HepG2 (cell line): ENCODE measurements around the gene ABHD15. TPM values are rescaled to one million over a fixed set of nuclear protein-coding genes. Genes with fewer than 3 reads are reported as not detected.
A peak's percentile ranks its signal among the peaks of the same experiment; 100 is the strongest.

Experiments
- AGO1 ChIP-seq: fragments of 200-400 bp; formaldehyde crosslinking; IDR thresholded peaks from 2 replicates; pipeline ENCODE4 v1.6.1; 2017; ENCODE audit warnings: mild to moderate bottlenecking, low read depth, low read length, moderate library complexity; ENCODE audit not compliant: poor library complexity, severe bottlenecking
- BORCS8-MEF2B ChIP-seq: sonication (generic); formaldehyde crosslinking; IDR thresholded peaks from 2 replicates; pipeline ENCODE4 v1.8.0; 2022; ENCODE audit warnings: mild to moderate bottlenecking, missing genetic modification reagents
- CSRNP1 ChIP-seq: sonication (generic); formaldehyde crosslinking; IDR thresholded peaks from 2 replicates; pipeline ENCODE4 v1.8.1; 2023; ENCODE audit warnings: mild to moderate bottlenecking, missing genetic modification reagents
- FOXM1 ChIP-seq: sonication (generic); formaldehyde crosslinking; IDR thresholded peaks from 2 replicates; pipeline ENCODE4 v1.5.0; 2020; ENCODE audit warnings: missing genetic modification reagents
- IRX3 ChIP-seq: sonication (generic); formaldehyde crosslinking; IDR thresholded peaks from 2 replicates; pipeline ENCODE4 v1.8.1; 2023; ENCODE audit warnings: mild to moderate bottlenecking, low read depth, missing genetic modification reagents, borderline replicate concordance
- MTF1 ChIP-seq: sonication (generic); formaldehyde crosslinking; IDR thresholded peaks from 2 replicates; pipeline ENCODE4 v1.5.0; 2020; ENCODE audit warnings: missing genetic modification reagents
- NR2F2 ChIP-seq: IDR thresholded peaks from 2 replicates; pipeline ENCODE4 v1.6.1; 2012; ENCODE audit warnings: low read depth, inconsistent platforms, borderline replicate concordance
- SALL2 ChIP-seq: sonication (generic); formaldehyde crosslinking; IDR thresholded peaks from 2 replicates; pipeline ENCODE4 v1.8.1; 2023; ENCODE audit warnings: mild to moderate bottlenecking, missing genetic modification reagents, inconsistent platforms
- SATB2 ChIP-seq: sonication (generic); formaldehyde crosslinking; IDR thresholded peaks from 2 replicates; pipeline ENCODE4 v1.5.0; 2020; ENCODE audit warnings: missing genetic modification reagents
- SSRP1 ChIP-seq: IDR thresholded peaks from 2 replicates; pipeline ENCODE4 v1.6.1; 2016; ENCODE audit warnings: control low read depth
- ZNF407 ChIP-seq: sonication (generic); formaldehyde crosslinking; IDR thresholded peaks from one replicate; pipeline ENCODE4 v1.5.1; 2020; ENCODE audit warnings: mild to moderate bottlenecking, missing genetic modification reagents; ENCODE audit errors: not compliant biosample characterization
- ZNF484 ChIP-seq: sonication (generic); formaldehyde crosslinking; IDR thresholded peaks from 2 replicates; pipeline ENCODE4 v1.5.1; 2020; ENCODE audit warnings: mild to moderate bottlenecking, low read depth, missing genetic modification reagents, borderline replicate concordance
- ZNF598 ChIP-seq: sonication (generic); formaldehyde crosslinking; IDR thresholded peaks from 2 replicates; pipeline ENCODE4 v1.5.1; 2020; ENCODE audit warnings: mild to moderate bottlenecking, missing genetic modification reagents, borderline replicate concordance
- ZSCAN25 ChIP-seq: sonication (generic); formaldehyde crosslinking; IDR thresholded peaks from 2 replicates; pipeline ENCODE4 v1.8.0; 2022; ENCODE audit warnings: mild to moderate bottlenecking, missing genetic modification reagents
- polyA plus RNA-seq, 8 experiments: library from polyadenylated mRNA; depleted of rRNA in 3 of 8; stranded (reverse) in 7 of 8; unstranded in 1 of 8; fragments of >200 nt; fragmentation: Illumina TruSeq in 4 of 8; extraction: Trizol in 4 of 8; gene quantifications; 2 replicates each; pipeline versions ENCODE4 v1.2.1 to v1.2.3, GENCODE V29; 2011 to 2016; ENCODE audit warnings: low read depth in 4 of 8, missing spikeins in 1 of 8, mixed read lengths in 1 of 8; ENCODE audit not compliant: insufficient read depth in 1 of 8
- total RNA-seq, 5 experiments: library from RNA; depleted of rRNA; stranded (reverse); fragments of >200 nt; fragmentation: Illumina TruSeq; extraction: Trizol; gene quantifications; 2 replicates each; pipeline ENCODE4 v1.2.3, GENCODE V29; 2016; ENCODE audit warnings: low read depth in 1 of 5
- TF ChIP-seq, protein P1 (sequence below): sonication (generic); formaldehyde crosslinking; IDR thresholded peaks from 2 replicates; pipeline ENCODE4 v1.5.1; 2020; ENCODE audit warnings: missing genetic modification reagents, mild to moderate bottlenecking, borderline replicate concordance
- TF ChIP-seq, protein P2 (sequence below): IDR thresholded peaks from 2 replicates; pipeline ENCODE4 v1.6.1; 2016; ENCODE audit warnings: low read depth, borderline replicate concordance
- TF ChIP-seq, protein P3 (sequence below): sonication (generic); formaldehyde crosslinking; IDR thresholded peaks from 2 replicates; pipeline ENCODE4 v1.5.0; 2020; ENCODE audit warnings: missing genetic modification reagents

ABHD15 gene
- total and polyA plus RNA-seq, 2 of the 13 experiments (the other 11 are each of a cell fraction or from before 2014, with no cell fraction given) = 2.4 to 7.7 TPM

GRCh38 chr17:29615492-29616299, 48.9 kb upstream of the ABHD15 start (continued):
- TF ChIP-seq, protein P1, sequence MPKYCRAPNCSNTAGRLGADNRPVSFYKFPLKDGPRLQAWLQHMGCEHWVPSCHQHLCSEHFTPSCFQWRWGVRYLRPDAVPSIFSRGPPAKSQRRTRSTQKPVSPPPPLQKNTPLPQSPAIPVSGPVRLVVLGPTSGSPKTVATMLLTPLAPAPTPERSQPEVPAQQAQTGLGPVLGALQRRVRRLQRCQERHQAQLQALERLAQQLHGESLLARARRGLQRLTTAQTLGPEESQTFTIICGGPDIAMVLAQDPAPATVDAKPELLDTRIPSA (CRISPR knock-in tag) = no peak; the same call in 1 of the 2 replicates
- TF ChIP-seq ZNF484 (CRISPR knock-in tag) (no peak), NR2F2 (no peak), AGO1 (peak; percentile 70), ZNF407 (CRISPR knock-in tag) (peak; percentile 66), MTF1 (CRISPR knock-in tag) (no peak), SSRP1 (CRISPR knock-in tag) (no peak), SALL2 (CRISPR knock-in tag) (no peak), ZNF598 (no peak), CSRNP1 (CRISPR knock-in tag) (no peak), BORCS8-MEF2B (CRISPR knock-in tag) (no peak), IRX3 (CRISPR knock-in tag) (no peak), FOXM1 (CRISPR knock-in tag) (no peak), ZSCAN25 (CRISPR knock-in tag) (no peak), SATB2 (CRISPR knock-in tag) (no peak)
- TF ChIP-seq, protein P2, sequence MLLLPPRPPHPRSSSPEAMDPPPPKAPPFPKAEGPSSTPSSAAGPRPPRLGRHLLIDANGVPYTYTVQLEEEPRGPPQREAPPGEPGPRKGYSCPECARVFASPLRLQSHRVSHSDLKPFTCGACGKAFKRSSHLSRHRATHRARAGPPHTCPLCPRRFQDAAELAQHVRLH (CRISPR knock-in tag) = no peak
- TF ChIP-seq, protein P3, sequence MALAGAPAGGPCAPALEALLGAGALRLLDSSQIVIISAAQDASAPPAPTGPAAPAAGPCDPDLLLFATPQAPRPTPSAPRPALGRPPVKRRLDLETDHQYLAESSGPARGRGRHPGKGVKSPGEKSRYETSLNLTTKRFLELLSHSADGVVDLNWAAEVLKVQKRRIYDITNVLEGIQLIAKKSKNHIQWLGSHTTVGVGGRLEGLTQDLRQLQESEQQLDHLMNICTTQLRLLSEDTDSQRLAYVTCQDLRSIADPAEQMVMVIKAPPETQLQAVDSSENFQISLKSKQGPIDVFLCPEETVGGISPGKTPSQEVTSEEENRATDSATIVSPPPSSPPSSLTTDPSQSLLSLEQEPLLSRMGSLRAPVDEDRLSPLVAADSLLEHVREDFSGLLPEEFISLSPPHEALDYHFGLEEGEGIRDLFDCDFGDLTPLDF (CRISPR knock-in tag) = no peak
